H9 (cell line): ENCODE results near the gene PYGB. TPM values are rescaled to one million over a fixed set of nuclear protein-coding genes. Genes with fewer than 3 reads are reported as not detected.

Experiments used
- DNase-seq: peaks from one replicate; pipeline ENCODE4 v3.0.0-alpha.2; 2017
- H2AFZ ChIP-seq: one replicate; pipeline ENCODE4 v1.6.1; 2013; ENCODE audit warnings: mild to moderate bottlenecking, low read length, control low read depth, moderate library complexity
- H2AK5ac ChIP-seq: 2 replicates; pipeline ENCODE4 v1.6.1; 2013; ENCODE audit warnings: low read length, control low read depth, mixed read lengths; ENCODE audit not compliant: insufficient read length
- H2BK120ac ChIP-seq: one replicate; pipeline ENCODE4 v1.6.1; 2013; ENCODE audit warnings: low read depth, mild to moderate bottlenecking, low read length, control low read depth, inconsistent platforms; ENCODE audit not compliant: poor library complexity, severe bottlenecking
- H2BK12ac ChIP-seq: 2 replicates; pipeline ENCODE4 v1.6.1; 2013; ENCODE audit warnings: low read length, control low read depth, mixed read lengths, low read depth; ENCODE audit not compliant: insufficient read length
- H2BK15ac ChIP-seq: 2 replicates; pipeline ENCODE4 v1.6.1; 2013; ENCODE audit warnings: low read depth, low read length, control low read depth
- H2BK20ac ChIP-seq: one replicate; pipeline ENCODE4 v1.6.1; 2013; ENCODE audit warnings: low read depth, mild to moderate bottlenecking, low read length, control low read depth, inconsistent platforms; ENCODE audit not compliant: poor library complexity, severe bottlenecking
- H2BK5ac ChIP-seq: 2 replicates; pipeline ENCODE4 v1.6.1; 2013; ENCODE audit warnings: low read length, control low read depth, mixed read lengths; ENCODE audit not compliant: insufficient read length
- H3K14ac ChIP-seq: 2 replicates; pipeline ENCODE4 v1.6.1; 2013; ENCODE audit warnings: low read length, control low read depth; ENCODE audit not compliant: insufficient read depth
- H3K18ac ChIP-seq: 2 replicates; pipeline ENCODE4 v1.6.1; 2013; ENCODE audit warnings: low read depth, mild to moderate bottlenecking, mixed read lengths, low read length, control low read depth; ENCODE audit not compliant: insufficient read length
- H3K23ac ChIP-seq: 2 replicates; pipeline ENCODE4 v1.6.1; 2013; ENCODE audit warnings: low read length, control low read depth, mixed read lengths, low read depth; ENCODE audit not compliant: insufficient read length
- H3K23me2 ChIP-seq: 2 replicates; pipeline ENCODE4 v1.6.1; 2013; ENCODE audit warnings: low read depth, mild to moderate bottlenecking, mixed read lengths, low read length, control low read depth; ENCODE audit not compliant: insufficient read length, poor library complexity, severe bottlenecking
- H3K27ac ChIP-seq: 2 replicates; pipeline ENCODE4 v1.5.1; 2013; ENCODE audit warnings: low read length, control low read depth, mixed read lengths, low read depth; ENCODE audit not compliant: insufficient read length
- H3K27me3 ChIP-seq: 2 replicates; pipeline ENCODE4 v1.6.1; 2013; ENCODE audit warnings: low read length, control low read depth, inconsistent platforms; ENCODE audit not compliant: insufficient read depth
- H3K4ac ChIP-seq: 2 replicates; pipeline ENCODE4 v1.6.1; 2013; ENCODE audit warnings: low read depth, mild to moderate bottlenecking, control low read depth, inconsistent platforms, low read length, moderate library complexity
- H3K4me1 ChIP-seq: 2 replicates; pipeline ENCODE4 v1.6.1; 2013; ENCODE audit warnings: low read length, control low read depth, inconsistent platforms; ENCODE audit not compliant: insufficient read depth
- H3K4me2 ChIP-seq: 2 replicates; pipeline ENCODE4 v1.6.1; 2013; ENCODE audit warnings: low read length, control low read depth, mixed read lengths; ENCODE audit not compliant: insufficient read length, insufficient read depth
- H3K56ac ChIP-seq: 2 replicates; pipeline ENCODE4 v1.6.1; 2013; ENCODE audit warnings: low read depth, mild to moderate bottlenecking, mixed read lengths, low read length, control low read depth; ENCODE audit not compliant: insufficient read length
- H3K79me1 ChIP-seq: 2 replicates; pipeline ENCODE4 v1.6.1; 2013; ENCODE audit warnings: low read depth, mild to moderate bottlenecking, moderate library complexity, low read length, control low read depth, inconsistent platforms; ENCODE audit not compliant: insufficient read depth, poor library complexity, severe bottlenecking
- H3K79me2 ChIP-seq: 2 replicates; pipeline ENCODE4 v1.6.1; 2013; ENCODE audit warnings: low read length, control low read depth, inconsistent platforms; ENCODE audit not compliant: insufficient read depth
- H3K9ac ChIP-seq: 2 replicates; pipeline ENCODE4 v1.6.1; 2013; ENCODE audit warnings: low read length, control low read depth, mixed read lengths; ENCODE audit not compliant: insufficient read length; ENCODE audit errors: extremely low read depth
- H3K9me3 ChIP-seq: one replicate; pipeline ENCODE4 v1.6.1; 2013; ENCODE audit warnings: low read depth, low read length, inconsistent platforms; ENCODE audit not compliant: control insufficient read depth
- H3T11ph ChIP-seq: one replicate; pipeline ENCODE4 v1.6.1; 2013; ENCODE audit warnings: mild to moderate bottlenecking, low read length, control low read depth, inconsistent platforms
- H4K20me1 ChIP-seq: one replicate; pipeline ENCODE4 v1.6.1; 2013; ENCODE audit not compliant: control insufficient read depth, insufficient read length, insufficient read depth
- H4K5ac ChIP-seq: 2 replicates; pipeline ENCODE4 v1.6.1; 2013; ENCODE audit warnings: low read depth, mild to moderate bottlenecking, mixed read lengths, low read length, control low read depth; ENCODE audit not compliant: insufficient read length
- H4K8ac ChIP-seq: replicated peaks from 2 replicates; pipeline ENCODE4 v1.6.1; 2013; ENCODE audit warnings: low read length, control low read depth, mixed read lengths, low read depth; ENCODE audit not compliant: insufficient read length
- H4K91ac ChIP-seq: 2 replicates; pipeline ENCODE4 v1.6.1; 2013; ENCODE audit warnings: low read depth, mild to moderate bottlenecking, moderate library complexity, mixed read lengths, low read length, control low read depth; ENCODE audit not compliant: insufficient read length
- H3K27ac Mint-ChIP-seq, 3 experiments: 2 replicates in 2 of 3; 3 replicates in 1 of 3; pipeline ENCODE4 v1.8.0; 2020 to 2021; ENCODE audit warnings: mixed read lengths in 3 of 3, mild to moderate bottlenecking in 1 of 3, moderate library complexity in 1 of 3
- H3K27me3 Mint-ChIP-seq: 2 replicates; pipeline ENCODE4 v1.8.0; 2021; ENCODE audit warnings: low read depth, mild to moderate bottlenecking, moderate library complexity, mixed read lengths
- H3K36me3 Mint-ChIP-seq, 3 experiments: 2 replicates in 2 of 3; 3 replicates in 1 of 3; pipeline ENCODE4 v1.8.0; 2020 to 2021; ENCODE audit warnings: low read depth in 3 of 3, mixed read lengths in 3 of 3; ENCODE audit not compliant: insufficient read depth in 1 of 3
- H3K4me1 Mint-ChIP-seq, 2 experiments: 2 replicates each; pipeline ENCODE4 v1.8.0; 2020; ENCODE audit warnings: mixed read lengths in 2 of 2
- H3K4me3 Mint-ChIP-seq, 2 experiments: 2 replicates in 1 of 2; 3 replicates in 1 of 2; pipeline ENCODE4 v1.8.0; 2020 to 2021; ENCODE audit warnings: mild to moderate bottlenecking in 2 of 2, mixed read lengths in 2 of 2, moderate library complexity in 1 of 2
- H3K9me3 Mint-ChIP-seq, 2 experiments: 2 replicates in 1 of 2; 3 replicates in 1 of 2; pipeline ENCODE4 v1.8.0; 2020; ENCODE audit warnings: mild to moderate bottlenecking in 2 of 2, mixed read lengths in 2 of 2, moderate library complexity in 1 of 2
- CTCF ChIP-seq: fragments of 200-600 bp; sonication (generic); conservative IDR thresholded peaks from 3 replicates; pipeline ENCODE4 v1.8.0; 2021; ENCODE audit warnings: antibody characterized with exemption, mild to moderate bottlenecking
- WGBS: extraction: QIAGEN DNeasy Blood & Tissue Kit; methylation state at CpG from one replicate; pipeline ENCODE4 v1.1.7; 2013; ENCODE audit warnings: missing lambda C conversion rate, low lambda C conversion rate, mixed read lengths; ENCODE audit not compliant: insufficient read length; ENCODE audit errors: extremely low coverage; 5-methylcytosine and 5-hydroxymethylcytosine counted together
- total RNA-seq: library from RNA; stranded (reverse); gene quantifications from 2 replicates; pipeline ENCODE4 v1.2.1, GENCODE V29; 2021

The PYGB gene
- total RNA-seq, 1 experiment from 2014 or later = 46.9 TPM

- no peak overlapping the region for H3K18ac ChIP-seq
- H3K27ac ChIP-seq = no peak overlapping the region
- no peak overlapping the region for H3K14ac ChIP-seq
- H2AFZ ChIP-seq = no peak overlapping the region
- H3K9ac ChIP-seq = no peak overlapping the region
- H3T11ph ChIP-seq = no peak overlapping the region
- H3K36me3 Mint-ChIP-seq = peaks cover 0 to 9% (median 0%) of the 10 kb centered on the region in 3 experiments; a peak in 1 of 7 replicates
- H3K79me1 ChIP-seq = no peaks in the 10 kb centered on the region
- no peak overlapping the region for H2BK15ac ChIP-seq
- no peak overlapping the region for H3K56ac ChIP-seq
- H3K9me3 Mint-ChIP-seq = no peaks in the 10 kb centered on the region
- no peak overlapping the region for H2BK120ac ChIP-seq
- no peak overlapping the region for H3K4ac ChIP-seq
- no peak for DNase-seq
- no peaks in the 10 kb centered on the region for H3K27me3 ChIP-seq
- no peak overlapping the region for H4K91ac ChIP-seq
- no peaks in the 10 kb centered on the region for H3K4me1 ChIP-seq
- no peaks in the 10 kb centered on the region for H3K23me2 ChIP-seq
- H3K4me1 Mint-ChIP-seq = peaks cover 19 to 24% of the 10 kb centered on the region in 2 experiments
- no peak for TF ChIP-seq CTCF
- H3K27ac Mint-ChIP-seq = no peak overlapping the region; a peak in 1 of 7 replicates
- H2AK5ac ChIP-seq = no peak overlapping the region
- no peaks in the 10 kb centered on the region for H3K27me3 Mint-ChIP-seq
- no peaks in the 10 kb centered on the region for H4K20me1 ChIP-seq
- no peak overlapping the region for H2BK20ac ChIP-seq
- no peak overlapping the region for H4K5ac ChIP-seq
- no peak overlapping the region for H2BK5ac ChIP-seq
- H3K4me2 ChIP-seq = no peak overlapping the region
- no peaks in the 10 kb centered on the region for H3K79me2 ChIP-seq
- H3K4me3 Mint-ChIP-seq = no peak overlapping the region
- WGBS = no CpG with 5 or more reads among the region's 23 CpGs
- H3K9me3 ChIP-seq = no peaks in the 10 kb centered on the region
- no peak overlapping the region for H3K23ac ChIP-seq
- H2BK12ac ChIP-seq = no peak overlapping the region
- no peak overlapping the region for H4K8ac ChIP-seq
These were observed 18.3 kb upstream of the PYGB start for GRCh38 chr20:25229486-25230165.
